ENCODE measurements around the gene CTXND1.
"Not testable (repeated sequence)": the region's sequence is repeated elsewhere in the genome, so short reads cannot be mapped to it uniquely, and the experiment has no call there.

DNA sequence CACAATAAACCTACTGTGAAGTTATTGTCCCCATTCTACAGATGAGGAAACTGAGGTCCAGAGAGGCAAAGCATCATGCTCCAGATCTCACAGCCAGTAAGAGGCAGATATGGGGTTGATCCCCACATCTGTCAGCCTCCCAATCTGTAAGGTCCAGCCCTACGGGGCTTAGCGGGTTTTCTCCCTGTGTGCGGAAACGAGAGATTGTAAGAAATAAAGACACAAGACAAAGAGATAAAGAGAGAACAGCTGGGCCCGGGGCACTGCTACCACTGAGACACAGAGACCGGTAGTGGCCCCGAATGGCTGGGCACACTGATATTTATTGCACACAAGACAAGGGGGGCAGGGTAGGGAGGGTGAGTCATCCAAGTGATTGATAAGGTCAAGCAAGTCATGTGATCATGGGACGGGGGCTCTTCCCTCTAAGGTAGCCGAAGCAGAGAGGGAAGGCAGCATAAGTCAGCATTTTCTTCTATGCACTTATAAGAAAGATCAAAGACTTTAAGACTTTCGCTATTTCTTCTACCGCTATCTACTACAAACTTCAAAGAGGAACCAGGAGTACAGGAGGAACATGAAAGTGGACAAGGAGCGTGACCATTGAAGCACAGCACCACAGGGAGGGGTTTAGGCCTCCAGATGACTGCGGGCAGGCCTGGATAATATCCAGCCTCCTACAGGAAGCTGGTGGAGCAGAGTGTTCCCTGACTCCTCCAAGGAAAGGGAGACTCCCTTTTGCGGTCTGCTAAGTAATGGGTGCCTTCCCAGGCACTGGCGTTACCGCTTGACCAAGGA lies 96.4 kb downstream of the CTXND1 start:
- TF ChIP-seq NANOG (IDR thresholded peaks at IDR 0.05; ENCODE audit: insufficient read depth, low read depth, low read length, poor library complexity, severe bottlenecking); MAFK (IDR thresholded peaks at IDR 0.05; ENCODE audit: low read depth, low read length); GTF2F1 (IDR thresholded peaks at IDR 0.05; ENCODE audit: borderline replicate concordance, low read depth, low read length); CBX8 (IDR thresholded peaks at IDR 0.05; ENCODE audit: borderline replicate concordance, low read depth, low read length); YY1 (IDR thresholded peaks at IDR 0.05; ENCODE audit: low read depth, low read length); BACH1 (IDR thresholded peaks at IDR 0.05; ENCODE audit: low read length); CTBP2 (IDR thresholded peaks at IDR 0.05; ENCODE audit: borderline replicate concordance, insufficient read depth, insufficient read length, low read length): not testable (repeated sequence)
- TF ChIP-seq, protein P1, sequence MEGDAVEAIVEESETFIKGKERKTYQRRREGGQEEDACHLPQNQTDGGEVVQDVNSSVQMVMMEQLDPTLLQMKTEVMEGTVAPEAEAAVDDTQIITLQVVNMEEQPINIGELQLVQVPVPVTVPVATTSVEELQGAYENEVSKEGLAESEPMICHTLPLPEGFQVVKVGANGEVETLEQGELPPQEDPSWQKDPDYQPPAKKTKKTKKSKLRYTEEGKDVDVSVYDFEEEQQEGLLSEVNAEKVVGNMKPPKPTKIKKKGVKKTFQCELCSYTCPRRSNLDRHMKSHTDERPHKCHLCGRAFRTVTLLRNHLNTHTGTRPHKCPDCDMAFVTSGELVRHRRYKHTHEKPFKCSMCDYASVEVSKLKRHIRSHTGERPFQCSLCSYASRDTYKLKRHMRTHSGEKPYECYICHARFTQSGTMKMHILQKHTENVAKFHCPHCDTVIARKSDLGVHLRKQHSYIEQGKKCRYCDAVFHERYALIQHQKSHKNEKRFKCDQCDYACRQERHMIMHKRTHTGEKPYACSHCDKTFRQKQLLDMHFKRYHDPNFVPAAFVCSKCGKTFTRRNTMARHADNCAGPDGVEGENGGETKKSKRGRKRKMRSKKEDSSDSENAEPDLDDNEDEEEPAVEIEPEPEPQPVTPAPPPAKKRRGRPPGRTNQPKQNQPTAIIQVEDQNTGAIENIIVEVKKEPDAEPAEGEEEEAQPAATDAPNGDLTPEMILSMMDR (IDR thresholded peaks at IDR 0.05; ENCODE audit: control extremely low read depth in 1 of 3, insufficient read depth in 1 of 3, low read depth in 1 of 3, low read length in 3 of 3) = not testable (repeated sequence)

All from H1 (cell line).